Hepatocyte (in vitro differentiated cells): ENCODE results near the gene USP30.

Experiments
- EZH2 ChIP-seq: fragments of 200-600 bp; sonication (generic); IDR thresholded peaks from 2 replicates; pipeline ENCODE4 v1.6.1; 2016; ENCODE audit warnings: antibody characterized with exemption, mild to moderate bottlenecking, borderline replicate concordance
- EZH2phosphoT487 ChIP-seq: fragments of 200-600 bp; sonication (generic); IDR thresholded peaks from one replicate; pipeline ENCODE4 v1.6.1; 2018; ENCODE audit warnings: antibody characterized with exemption, mild to moderate bottlenecking, low read depth, moderate library complexity; ENCODE audit not compliant: unreplicated experiment, severe bottlenecking

DNA sequence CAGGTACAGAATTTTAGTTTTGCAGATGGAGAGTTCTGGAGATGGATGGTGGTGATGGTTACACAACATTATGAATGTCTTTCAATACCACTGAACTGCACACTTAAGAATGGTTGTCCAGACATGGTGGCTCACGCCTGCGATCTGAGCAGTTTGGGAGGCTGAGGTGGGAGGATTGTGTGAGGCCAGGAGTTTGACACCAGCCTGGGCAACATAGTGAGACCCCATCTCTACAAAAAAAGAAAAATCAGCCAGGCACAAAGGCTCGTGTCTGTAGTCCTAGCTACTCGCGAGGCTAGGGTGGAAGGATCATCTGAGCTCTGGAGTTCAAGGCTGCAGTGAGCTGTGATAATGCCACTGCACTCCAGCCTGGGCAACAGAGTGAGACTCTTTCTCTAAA, 8.1 kb upstream of the USP30 start:
- TF ChIP-seq EZH2 = no peak
- no peak for TF ChIP-seq EZH2phosphoT487
